Endothelial cell of umbilical vein (primary cell): ENCODE data around the gene NRGN.

Experiments
- CTCF ChIP-seq, 2 donors: IDR thresholded peaks; 1 replicate in 1 of 2; 2 replicates in 1 of 2; pipeline ENCODE4 v1.5.1; 2011; ENCODE audit warnings: low read length in 2 of 2, mild to moderate bottlenecking in 2 of 2, moderate library complexity in 2 of 2, control low read depth in 1 of 2, inconsistent platforms in 1 of 2, low read depth in 1 of 2; ENCODE audit not compliant: insufficient read depth in 1 of 2; ENCODE audit errors: extremely low read depth in 1 of 2
- MAX ChIP-seq: IDR thresholded peaks from 2 replicates; pipeline ENCODE4 v1.6.1; 2011; ENCODE audit not compliant: insufficient read depth, insufficient read length

GRCh38 chr11:124745270-124745834 is 5.6 kb downstream of the NRGN start:
- TF ChIP-seq CTCF (IDR thresholded peaks at IDR 0.05; ENCODE audit: extremely low read depth in 1 of 2, insufficient read depth in 1 of 2, low read depth in 1 of 2, low read length in 2 of 2) (no peak), MAX (no peak)
